Activated T-helper 1 cell treated with anti-CD3 and anti-CD28 coated beads, Interleukin-2, amount 50 U/mL, for 16 hours (primary cell): ENCODE measurements around the gene ADAM8.

ENCODE experiments used
- DNase-seq, 2 donors: peaks; one replicate each; pipeline ENCODE4 v3.0.0-alpha.2; 2020; ENCODE audit warnings: low read depth in 1 of 2, low spot score in 1 of 2

Gene ADAM8

GRCh38 chr10:133282846-133283390, 6.2 kb upstream of the ADAM8 start:
- no peak for DNase-seq

- DNase-seq, result no peak
Measured at GRCh38 chr10:133281628-133282372, 5.1 kb upstream of the ADAM8 start.

DNA sequence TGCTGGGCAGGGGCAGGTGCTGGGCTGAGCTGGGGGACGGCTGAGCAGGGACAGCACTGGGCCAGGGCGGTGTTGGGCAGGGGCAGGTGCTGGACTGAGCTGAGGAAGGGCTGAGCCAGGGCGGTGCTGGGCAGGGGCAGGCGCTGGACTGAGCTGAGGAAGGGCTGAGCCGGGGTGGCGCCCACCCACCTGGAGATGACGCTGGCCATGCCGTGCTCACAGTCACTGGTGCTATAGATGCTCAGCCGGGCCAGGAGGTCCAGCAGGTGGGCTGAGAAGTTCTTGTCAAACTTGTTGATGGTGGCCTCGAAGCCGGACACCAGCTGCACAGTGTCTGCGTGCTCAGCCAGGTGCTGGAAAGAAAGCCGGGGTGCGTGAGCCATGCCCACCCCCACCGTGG, 4.4 kb upstream of the ADAM8 start:
- DNase-seq, result no peak

DNA sequence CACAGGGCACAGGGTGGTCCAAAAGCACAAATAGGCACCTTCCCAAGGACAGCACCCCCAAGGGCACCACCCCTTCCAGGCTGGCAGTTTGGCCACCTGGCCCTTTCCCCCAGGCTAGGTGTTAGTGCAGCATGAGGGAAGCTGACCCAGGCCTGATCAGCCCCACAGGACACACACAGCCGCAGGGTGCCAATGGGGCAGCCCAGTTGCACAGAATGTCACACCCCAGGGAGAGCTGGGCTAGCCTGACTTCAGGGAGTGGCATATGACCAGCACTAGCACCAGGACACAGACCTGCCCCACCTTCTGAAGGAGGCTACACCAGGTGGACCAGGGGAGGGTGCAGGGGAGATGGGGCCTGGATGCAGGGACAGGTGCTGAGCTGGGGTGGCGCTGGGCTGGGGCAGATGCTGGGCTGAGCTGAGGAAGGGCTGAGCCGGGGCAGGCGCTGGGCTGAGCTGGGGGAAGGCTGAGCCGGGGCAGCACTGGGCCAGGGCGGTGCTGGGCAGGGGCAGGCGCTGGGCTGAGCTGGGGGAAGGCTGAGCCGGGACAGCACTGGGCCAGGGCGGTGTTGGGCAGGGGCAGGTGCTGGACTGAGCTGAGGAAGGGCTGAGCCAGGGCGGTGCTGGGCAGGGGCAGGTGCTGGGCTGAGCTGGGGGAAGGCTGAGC, 3.9 kb upstream of the ADAM8 start:
- no peak for DNase-seq

- DNase-seq, result no peak
Measured at GRCh38 chr10:133279326-133280226, 2.9 kb upstream of the ADAM8 start.

GRCh38 chr10:133278577-133279265, 2.1 kb upstream of the ADAM8 start:
- DNase-seq, result peak in 1 of 2 donors; percentile 40

DNA sequence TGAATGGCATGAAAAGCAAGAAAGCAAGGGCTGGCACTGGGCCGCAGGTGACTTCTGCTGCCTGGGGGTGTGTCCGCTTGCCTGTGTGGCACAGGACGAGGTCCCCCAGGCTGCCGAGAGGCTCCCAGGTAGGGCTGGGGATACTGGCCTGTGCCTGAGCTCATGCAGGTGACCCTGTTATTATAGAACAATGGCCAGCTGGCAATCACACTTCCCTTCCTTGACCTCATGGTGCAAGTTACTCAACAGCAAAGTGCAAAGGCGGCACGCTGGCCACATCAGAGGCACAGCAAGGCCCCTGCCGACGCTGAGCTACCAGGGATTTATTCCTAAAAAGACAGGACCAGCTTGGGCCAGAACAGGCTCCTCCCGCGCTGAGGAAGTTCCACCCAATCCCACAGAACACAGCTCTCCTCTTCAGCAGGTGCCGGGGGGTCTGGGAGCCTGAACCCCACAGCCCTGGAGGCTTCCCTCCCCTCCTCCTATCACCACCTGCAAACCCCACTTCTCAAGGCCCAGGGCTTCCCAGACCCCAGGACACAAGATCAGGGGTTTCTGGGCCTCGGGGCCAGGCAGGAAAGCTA, 1.4 kb upstream of the ADAM8 start:
- no peak for DNase-seq

- no peak for DNase-seq
Measured at GRCh38 chr10:133277277-133277992, 767 bp upstream of the ADAM8 start.

GRCh38 chr10:133276100-133276434, 601 bp downstream of the ADAM8 start:
- DNase-seq, result no peak

GRCh38 chr10:133275684-133276092, 980 bp downstream of the ADAM8 start:
- no peak for DNase-seq

GRCh38 chr10:133274751-133275683, 1.7 kb downstream of the ADAM8 start:
- DNase-seq, result peak; percentile 41 to 80

- DNase-seq, result no peak
Measured at GRCh38 chr10:133273534-133274143, 3.0 kb downstream of the ADAM8 start.

DNA sequence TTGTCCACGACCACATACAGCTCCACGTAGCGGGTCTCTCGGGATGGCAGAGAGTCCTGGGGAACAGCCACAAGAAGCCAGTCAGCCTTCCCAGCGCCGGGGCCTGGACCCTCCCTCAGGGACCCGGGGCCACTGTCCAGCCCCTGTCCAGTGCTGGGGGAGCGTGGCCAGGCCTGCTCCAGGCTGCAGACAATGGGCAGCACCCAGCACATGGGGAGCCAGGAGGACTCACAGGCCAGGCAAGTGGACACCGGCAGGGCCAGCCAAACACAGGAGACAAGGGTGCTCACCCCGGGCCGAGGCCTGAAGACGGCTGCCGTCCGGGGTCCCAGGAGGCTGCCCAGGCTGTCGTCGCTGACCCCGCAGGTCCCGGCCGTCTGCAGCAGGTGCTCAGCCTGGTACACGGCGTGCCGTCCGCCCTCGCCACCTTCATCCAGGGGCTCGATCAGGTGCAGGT, 3.7 kb downstream of the ADAM8 start:
- no peak for DNase-seq

- DNase-seq, result no peak
Measured at GRCh38 chr10:133272301-133272963, 4.2 kb downstream of the ADAM8 start.

GRCh38 chr10:133271521-133272300, 5.0 kb downstream of the ADAM8 start:
- DNase-seq, result no peak

- DNase-seq, result no peak
Measured at GRCh38 chr10:133270773-133271297, 5.8 kb downstream of the ADAM8 start.

DNA sequence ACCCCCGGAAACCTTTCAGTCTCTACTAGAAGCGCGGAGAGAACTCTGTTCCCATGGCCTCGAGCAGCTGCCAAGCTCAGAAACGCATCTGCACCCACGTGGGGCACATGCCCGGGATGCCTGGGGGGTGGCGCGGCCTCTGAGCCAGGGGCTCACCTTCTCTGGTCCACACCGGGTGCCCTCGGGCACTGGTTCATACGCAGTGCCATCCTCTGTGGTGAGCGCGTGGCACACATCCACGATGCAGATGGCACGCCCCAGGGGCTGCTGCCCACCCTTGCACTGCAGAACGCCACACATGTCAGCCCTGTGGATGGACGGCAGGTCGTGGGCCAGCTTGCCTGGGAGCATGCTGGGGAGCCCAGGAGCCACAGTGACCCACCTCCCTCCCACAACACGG, 6.5 kb downstream of the ADAM8 start:
- no peak for DNase-seq
